Measurements from ENCODE around the gene INSIG1.

The INSIG1 gene

DNA sequence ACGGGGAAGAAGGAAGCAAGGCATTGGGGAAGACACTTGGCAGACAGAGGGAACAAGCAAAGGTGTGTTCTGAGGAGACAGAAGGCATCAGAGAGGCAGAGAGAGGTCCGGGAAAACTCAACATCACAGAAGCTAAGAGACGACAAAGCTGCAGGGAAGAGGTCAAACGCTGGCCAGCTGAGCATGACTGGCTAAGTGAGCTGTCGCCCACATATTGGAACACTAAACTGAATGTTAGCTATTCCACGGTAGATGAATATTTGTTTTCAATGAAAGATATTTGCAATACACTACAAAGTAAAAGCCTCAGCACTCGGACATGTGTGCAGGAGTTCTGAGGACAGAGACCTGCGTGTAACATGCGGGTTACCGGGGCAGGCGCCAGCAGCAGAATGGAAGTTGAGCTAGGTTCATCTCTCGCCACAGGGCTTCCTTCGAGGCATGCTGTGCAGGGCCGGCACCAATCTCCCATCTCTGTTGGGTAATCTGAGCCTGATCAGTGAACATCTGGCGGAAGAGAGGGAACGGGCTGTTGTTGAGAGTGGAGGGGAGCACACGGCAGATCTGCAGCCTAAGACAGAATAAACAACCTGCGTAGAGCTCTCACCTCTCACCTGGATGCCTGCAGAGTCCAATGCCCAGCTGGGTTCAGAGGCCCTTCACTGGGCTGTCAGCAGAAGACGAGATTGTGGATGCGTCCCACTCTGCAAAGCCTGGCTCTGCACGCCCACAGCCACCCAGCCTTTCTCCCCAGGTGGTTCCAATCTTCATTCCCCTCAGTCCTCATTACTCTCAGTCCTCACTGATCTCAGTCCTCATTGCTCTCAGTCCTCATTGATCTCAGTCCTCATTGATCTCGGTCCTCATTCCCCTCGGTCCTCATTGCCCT is 35.9 kb downstream of the INSIG1 start:
- no peak for DNase-seq

DNA sequence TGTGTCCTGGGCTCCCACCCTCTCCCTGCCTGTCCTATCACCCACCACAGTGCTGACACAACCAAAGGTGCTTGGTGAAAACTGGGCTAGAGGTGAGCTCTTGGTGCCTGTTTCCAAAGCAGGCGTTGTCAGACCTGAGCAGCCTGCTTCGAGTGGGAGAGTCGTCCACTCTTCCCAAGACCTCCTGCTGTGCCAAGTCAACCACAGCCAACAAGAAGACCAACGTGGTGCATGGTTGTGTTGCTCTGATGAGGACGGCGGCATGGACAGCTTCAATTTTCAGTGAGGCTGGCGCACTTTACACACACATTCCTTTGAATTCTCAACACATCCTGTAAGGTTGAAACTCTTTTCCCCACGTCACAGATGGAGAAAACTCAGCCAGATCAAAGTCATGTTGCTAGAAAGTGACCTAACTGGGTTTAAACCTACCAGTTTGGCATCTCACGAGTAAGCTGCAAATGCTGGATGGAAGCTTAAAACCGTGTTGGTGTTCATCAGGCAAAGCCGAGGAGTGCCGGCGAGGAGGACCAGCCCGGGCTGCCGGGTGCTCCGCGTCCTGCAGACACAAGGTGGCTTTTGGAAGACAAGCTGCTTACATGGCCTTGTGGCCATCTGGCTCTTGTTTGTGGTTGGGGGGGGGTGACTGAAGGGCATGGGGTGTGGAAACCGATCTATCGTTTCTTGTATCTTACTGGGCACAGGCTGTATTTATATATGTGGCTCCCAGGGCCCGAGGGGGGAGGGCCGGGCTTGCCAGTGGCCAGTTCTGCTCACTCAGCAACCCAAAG is 39.3 kb downstream of the INSIG1 start:
- no peak for DNase-seq

DNA sequence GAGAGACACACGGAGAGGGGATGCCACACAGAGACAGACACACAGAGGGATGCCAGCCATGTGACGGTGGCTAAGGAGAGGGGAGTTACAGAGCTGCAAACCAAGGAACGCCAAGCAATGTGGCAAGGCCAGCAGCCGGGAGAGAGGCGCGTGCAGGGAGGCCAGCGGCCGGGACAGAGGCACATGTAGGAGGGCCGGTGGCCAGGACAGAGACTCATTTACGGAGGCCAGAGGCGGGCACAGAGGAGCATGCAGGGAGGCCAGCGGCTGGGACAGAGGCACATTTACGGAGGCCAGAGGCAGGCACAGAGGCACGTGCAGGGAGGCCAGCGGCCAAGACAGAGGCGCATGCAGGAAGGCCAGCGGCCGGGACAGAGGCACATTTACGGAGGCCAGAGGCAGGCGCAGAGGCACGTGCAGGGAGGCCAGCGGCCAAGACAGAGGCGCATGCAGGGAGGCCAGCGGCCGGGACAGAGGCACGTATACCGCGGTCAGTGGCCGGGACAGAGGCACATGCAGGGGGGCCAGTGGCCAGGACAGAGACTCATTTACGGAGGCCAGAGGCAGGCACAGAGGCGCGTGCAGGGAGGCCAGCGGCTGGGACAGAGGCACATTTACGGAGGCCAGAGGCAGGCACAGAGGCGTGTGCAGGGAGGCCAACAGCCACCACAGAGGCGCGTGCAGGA is 40.4 kb downstream of the INSIG1 start:
- no peak for DNase-seq

DNA sequence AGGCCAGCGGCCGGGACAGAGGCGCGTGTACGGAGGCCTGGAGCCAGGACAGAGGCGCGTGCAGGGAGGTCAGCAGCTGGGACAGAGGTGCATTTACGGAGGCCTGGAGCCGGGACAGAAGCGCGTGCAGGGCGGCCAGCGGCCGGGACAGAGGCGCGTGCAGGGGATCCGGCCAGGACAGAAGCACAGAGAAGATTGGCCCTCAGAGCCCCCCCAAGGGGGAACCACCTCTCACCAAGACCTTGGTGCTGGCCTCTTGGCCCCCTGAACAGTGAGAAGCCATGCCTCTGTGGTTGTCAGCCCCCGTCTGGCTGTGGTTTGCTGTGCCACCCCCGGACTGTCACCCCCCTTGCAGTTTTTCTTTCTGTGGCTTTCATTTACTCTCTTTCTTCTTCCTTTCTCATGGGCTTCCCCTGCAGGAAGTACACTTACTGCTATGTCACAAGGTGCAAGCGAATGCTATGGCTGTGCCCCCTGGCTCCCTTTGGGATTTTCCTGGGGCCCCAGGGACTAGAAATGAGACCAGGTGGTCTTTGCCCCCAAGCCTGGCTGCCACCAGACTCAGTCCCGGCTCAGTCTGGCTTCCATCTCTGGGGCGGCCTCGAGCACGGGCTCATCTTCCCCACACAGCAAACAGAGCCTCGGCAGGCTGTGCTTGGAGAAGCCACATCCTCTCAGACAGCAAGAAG is 41.1 kb downstream of the INSIG1 start:
- DNase-seq: no peak

DNA sequence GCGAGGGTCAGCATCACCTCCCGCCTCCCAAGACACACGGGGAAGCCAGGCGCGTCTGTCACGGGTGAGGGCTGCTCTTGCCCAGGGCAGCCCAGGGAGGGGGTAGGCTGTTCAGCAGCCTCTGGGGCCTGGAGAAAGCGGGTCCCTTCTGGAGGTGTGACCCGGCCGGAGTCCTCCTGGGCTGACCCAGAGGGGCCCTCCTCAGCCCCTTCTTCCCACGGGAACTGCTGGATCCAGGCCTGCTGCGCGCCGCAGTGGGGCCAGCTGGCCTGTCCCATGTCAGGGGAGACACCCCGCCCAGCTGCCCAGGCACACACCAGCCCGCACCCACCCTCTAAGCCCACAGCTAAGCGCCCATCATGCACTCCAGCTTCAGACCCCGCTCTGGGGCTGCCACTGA is 41.8 kb downstream of the INSIG1 start:
- no peak for DNase-seq

DNA sequence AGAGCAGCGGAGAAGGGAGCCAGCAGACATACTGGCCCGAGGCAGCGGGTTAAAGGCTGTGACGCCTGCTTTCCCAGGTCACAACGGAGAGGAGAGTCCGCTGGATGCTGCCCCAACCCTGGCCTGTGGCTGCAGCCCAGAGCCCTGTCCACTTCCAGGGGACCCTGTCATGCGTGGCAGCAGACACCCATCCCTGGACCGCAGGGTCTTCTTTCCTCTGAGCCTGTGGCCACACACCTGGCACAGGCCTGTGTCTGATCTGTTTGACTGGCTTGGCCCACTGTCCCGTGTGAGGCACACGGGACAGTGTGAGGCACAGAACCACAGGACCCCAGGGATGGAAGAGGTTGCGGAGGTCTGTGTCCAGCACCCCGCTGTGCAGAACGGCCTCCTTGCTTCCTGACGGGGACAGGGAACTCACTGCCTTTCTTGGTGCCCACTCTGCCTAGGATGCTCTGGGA is 42.4 kb downstream of the INSIG1 start:
- no peak for DNase-seq

DNA sequence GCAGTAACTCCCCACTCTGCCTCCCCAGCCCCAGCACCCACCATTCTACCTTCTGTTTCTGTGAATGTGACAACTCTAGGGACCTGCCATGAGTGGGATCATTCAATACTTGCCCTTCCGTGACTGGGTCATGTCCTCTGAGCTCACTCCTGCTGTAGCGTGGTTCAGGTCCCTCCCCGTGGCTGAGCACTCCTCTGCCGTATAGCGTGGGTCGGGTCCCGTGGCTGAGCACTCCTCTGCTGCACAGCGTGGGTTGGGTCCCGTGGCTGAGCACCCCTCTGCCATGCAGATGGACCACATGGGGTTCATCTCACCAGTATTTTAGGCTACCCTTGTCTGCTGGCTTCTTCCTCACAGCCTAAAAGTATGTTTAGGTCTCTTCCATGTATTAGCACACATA is 43.0 kb downstream of the INSIG1 start:
- DNase-seq: no peak

DNA sequence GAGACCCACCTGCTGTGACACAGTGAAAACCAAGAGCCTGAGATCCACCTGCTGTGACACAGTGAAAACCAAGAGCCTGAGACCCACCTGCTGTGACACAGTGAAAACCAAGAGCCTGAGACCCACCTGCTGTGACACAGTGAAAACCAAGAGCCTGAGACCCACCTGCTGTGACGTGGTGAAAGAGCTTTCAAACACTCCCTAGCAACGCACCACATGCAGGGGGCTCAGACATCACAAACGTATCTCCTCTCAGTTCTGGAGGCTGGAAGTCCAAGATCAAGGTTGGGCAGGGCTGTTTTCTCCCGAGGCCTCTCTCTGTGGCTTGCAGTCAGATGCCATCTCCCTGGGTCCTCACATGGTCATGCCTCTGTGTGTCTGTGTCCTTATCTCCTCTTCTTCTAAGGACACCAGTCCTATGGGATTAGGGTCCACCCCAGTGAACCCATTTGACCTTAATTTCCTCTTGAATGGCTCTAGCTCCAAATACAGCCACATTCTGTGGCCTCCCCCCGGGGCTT is 43.8 kb downstream of the INSIG1 start:
- DNase-seq: no peak

DNA sequence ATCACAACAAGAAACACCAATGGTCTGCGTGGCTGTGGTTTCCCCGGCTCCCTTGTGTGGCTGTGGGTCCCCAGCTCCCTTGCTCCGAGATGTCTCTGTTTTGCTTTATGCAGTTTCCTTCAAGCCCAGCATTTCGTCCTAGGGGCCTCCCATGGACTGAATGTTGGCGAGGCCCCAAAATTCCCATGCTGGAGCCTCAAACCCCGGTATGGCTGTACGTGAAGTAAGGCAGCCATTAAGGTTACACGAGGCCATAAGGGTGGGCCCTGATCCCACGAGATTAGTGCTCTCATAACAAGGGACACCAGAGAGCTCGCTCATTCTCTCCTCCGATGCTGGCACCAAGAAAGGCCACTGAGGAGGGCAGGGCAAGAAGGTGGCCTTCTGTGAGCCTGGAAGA is 44.6 kb downstream of the INSIG1 start:
- DNase-seq: no peak

DNA sequence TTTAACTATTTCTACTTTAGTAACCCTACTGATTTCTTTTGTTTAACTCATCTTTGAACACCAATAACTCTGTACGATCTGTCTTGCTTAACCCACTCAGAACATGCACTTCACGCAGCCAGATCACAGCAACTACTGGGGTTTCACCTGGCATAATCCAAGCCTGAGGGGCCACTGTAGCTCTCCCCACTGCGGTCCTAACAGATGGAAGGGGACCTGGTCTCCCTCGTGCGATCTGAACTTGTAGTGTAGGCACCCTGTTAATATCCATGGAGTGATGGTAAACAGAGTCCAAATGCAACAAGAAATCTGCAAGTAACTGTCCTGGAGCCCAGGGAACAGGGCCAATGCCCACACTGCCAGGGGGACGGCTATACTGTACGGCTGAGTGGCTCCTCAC is 45.5 kb downstream of the INSIG1 start:
- no peak for DNase-seq

DNA sequence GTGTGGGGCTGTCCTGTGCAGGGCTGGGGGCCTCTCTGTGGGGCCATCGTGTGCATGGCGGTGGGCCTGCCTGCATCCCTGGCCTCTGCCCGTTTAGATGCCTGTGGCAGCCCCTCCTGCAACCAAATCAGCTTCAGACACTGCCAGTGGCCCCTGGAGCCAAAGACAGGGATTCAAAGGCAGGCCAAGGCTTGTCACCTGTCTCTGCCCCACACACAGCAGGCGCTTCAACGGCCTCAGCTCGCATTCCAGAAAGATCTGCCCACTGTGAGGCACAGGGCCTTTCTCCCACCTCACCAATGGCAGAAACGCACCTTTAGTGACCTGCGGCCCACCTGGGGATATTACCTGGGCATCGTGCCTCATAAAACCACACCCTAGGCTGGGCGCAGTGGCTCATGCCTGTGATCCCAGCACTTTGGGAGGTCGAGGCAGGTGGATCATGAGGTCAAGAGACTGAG is 46.0 kb downstream of the INSIG1 start:
- no peak for DNase-seq

DNA sequence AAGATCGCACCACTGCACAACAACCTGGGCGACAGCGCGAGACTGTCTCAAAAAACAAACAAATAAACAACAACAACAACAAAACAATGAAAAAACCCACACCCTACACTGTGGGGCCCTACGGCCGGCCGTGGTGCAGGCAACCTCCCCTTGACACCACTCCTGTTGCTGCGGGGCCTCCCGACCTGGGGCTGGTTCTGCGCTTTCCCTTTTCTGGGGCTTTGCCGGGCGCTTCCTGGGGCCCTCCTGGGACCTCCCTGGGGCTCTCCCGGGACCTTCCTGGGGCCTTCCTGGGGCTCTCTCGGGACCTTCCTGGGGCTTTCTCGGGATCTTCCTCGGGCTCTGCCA is 46.6 kb downstream of the INSIG1 start:
- no peak for DNase-seq

DNA sequence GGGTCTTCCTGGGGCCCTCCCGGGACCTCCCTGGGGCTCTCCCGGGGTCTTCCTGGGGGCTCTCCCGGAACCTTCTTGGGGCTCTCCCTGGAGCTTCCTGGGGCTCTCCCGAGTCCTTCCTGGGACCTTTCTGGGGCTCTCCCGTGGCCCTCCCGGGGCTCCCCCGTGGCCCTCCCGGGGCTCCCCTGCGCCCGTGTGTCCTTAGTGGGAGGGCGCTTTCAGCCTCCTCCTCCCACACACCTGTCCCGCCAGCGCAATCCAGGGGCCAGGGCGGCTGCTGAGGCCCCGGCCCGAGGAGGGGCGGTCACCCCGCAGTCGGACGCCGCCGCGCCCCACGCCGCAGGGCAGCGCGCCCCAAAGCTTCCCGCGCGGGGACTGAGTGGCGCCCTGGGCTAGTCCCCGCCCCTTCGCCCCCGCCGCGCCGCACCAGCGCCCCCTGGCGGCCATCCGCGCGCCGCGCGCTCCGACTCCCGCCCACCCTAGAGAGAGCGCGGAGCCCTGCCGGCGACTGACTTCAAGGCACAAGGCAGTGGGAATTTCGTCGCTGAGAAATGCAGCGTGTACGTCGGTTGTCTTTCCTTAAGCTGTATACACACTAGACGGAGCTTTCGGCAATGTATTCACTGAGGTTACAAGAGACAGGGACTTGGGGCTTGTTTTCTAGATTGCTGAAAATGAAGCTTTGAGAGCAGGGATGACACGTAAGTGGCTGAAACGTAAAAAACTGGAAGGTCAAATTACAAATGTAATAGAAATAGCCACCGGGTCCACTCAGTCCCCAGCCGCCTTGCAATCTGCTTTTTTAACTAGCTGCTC is 47.1 kb downstream of the INSIG1 start:
- DNase-seq: peak; percentile 66

DNA sequence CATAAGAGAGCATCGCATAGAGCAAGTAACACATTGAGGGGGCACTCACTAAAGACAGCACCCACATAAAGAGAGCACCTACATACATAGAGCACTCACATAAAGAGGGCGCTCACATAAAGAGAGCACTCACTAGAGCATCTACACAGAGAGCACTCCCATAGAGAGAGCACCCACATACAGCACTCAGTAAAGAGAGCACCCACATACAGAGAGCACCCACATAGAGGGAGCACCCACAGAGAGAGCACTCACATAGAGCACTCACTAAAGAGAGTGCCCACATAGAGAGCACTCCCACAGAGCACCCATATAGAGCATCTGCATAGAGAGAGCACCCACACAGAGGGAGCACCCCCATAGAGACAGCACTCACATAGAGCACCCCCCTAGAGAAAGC is 47.8 kb downstream of the INSIG1 start:
- no peak for DNase-seq

DNA sequence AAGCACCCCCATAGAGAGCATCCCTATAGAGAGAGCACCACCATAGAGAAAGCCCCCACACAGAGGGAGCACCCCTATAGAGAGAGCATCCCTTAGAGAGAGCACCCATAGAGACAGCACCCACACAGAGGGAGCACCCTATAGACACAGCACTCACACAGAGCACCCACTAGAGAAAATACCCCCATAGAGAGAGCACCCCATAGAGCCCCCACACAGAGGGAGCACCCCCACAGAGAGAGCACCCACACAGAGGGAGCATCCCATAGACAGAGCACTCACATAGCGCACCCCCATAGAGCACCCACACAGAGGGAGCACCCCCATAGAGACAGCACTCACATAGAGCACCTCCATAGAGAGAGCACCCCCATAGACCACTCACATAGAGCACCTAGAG is 48.6 kb downstream of the INSIG1 start:
- no peak for DNase-seq

DNA sequence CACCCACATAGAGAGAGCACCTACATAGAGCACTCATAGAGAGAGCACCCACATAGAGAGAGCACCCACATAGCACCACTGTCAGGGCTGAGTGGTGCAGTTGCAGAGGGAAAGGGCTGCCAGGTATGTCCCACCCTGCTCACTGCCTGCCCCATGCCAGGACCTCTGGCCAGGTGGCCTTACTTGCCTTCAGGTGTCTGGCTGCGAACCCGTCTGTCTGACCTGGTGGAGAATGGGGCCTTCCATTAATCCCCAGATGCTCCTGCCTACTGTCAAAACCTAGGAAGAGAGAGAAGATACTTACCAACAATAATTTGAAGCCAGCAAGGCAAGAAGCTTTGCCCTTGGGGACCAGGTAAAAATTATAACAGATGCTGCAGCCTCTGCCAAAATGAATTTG is 51.1 kb downstream of the INSIG1 start:
- no peak for DNase-seq

DNA sequence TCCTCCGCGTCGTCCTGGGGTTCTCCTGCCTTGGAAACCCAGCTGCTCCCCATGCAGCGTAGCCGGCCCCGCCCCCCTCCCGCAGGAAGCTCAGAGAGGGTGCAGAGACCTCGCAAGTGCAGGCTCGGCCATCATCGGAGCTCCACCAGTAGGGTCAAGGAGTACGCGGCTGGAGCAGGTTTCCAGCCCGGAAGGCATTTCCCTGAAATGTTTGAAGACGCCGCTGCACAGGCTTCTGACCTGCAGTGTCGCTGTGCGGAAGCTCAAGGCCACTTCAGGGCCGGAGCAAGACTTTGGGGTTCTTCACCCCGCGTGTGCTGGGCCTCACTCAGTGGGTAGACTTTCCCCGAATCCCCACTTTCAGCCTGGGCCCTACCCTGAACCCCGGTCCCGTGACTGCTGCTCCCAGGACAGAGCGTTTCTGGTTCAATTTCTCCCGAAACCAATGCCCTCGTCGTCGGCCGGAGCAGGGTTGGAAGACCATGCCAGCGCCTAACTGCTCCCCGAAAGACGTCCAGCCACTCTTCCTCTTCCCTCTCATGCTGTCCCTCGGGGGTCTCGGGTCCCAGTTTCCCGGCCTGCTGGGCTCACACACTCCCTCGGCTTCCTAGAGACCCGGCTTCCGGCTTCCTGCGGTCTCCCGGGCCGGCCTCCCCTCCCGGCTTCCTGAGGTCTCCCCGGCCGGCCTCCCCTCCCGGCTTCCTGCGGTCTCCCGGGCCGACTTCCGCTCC is 52.1 kb downstream of the INSIG1 start:
- DNase-seq: no peak

DNA sequence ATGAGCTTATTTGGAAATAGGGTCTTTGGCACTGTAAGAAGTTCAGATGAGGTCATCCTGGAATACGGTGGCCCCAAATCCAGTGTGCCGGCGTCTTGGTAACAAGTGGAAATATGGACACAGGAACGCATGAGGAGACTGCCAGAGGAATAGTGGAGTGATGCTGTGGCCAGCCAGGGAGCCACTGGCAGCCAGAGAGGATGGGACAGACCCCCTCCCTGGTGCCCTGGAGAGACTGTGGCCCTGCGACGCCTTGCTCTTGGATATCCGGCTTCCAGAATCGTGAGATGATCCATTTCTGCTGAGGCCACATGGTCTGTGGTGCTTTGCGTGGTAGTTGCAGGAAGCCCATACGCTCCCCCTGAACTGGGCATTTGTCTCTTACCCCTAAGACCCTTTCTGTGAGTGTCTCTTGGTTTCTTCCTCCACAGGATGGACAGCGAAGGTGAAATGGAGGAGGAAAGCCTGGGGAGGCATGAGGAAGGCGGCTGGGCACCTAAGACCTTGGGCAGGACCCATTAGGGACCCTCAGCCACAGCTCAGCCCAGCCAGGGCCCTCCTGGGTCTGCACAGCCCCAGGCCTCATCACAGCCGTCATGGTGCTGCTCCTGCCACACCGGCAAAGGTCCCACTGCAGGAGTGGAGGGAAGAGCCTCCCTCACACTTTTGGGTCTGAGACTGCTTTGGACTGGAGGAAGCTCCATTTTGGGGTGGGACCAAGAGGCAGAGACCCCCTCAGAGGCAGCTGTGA is 53.6 kb downstream of the INSIG1 start:
- DNase-seq: no peak

DNA sequence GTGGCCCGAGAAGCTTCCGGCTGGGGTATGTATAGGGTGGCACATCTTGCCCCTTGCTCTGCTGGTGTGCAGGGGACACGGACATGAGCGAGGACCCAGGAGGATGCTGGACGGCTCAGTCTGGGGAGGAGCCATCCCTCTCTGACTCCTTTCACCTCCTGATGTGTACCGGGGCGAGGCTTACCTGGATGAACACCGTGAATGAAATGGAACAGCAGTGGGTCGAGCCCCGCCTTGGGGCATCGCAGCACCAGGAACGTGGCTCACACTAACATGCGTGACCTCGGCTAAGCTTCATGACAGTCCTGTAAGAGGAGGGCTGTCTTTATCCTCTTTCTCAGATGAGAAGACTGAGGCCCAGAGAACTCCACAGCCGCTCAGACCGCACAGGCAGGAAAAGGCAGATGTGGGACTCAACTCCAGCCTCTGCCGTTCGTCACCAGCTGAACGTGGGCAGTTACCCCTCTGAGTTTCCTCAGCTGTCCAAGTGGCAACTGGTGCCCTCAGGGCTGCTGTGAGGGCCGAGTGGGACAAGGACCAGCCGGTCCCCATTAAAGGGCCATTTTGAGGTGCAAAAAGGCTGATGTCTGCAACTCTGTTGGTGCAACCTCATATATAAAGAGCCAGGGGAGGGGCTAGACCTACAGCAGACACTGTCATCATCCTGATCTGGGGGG is 54.5 kb downstream of the INSIG1 start:
- DNase-seq: no peak

DNA sequence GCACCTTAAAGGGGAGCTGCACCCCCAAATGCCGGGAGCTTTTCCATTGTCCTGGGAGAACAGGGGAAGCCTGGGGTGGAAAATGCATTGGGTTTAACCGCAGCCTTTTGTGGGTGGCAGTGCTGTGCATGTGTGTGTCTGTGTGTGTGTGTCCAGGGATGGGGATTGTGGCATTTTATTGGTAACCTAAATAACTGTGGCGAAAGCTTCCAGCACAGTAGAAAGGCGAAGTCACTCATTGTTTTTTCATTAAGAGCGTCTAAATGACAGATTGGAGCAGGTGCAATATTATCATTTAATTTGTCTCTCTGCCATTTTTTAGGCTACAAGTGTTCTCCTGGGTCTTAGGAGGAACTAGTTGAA is 55.1 kb downstream of the INSIG1 start:
- no peak for DNase-seq
